Lung (tissue), 12 donors: ENCODE data around the gene PRKACB. TPM values are rescaled to one million over a fixed set of nuclear protein-coding genes. Genes with fewer than 3 reads are reported as not detected.
A peak's percentile ranks its signal among the peaks of the same experiment; 100 is the strongest.

ENCODE experiments used
- ATAC-seq: fragments of 200-7000 bp; cut with Tn5 transposase; one replicate; pipeline ENCODE4 v1.9.1; 2020; ENCODE audit warnings: moderate number of reproducible peaks; ENCODE audit not compliant: insufficient read depth, low FRiP score
- DNase-seq, 3 donors: peaks; one replicate each; pipeline ENCODE4 v3.0.0-alpha.2; 2013 to 2017
- H3K27ac ChIP-seq, 2 donors: one replicate each; pipeline ENCODE4 v1.5.1; 2013; ENCODE audit warnings: mild to moderate bottlenecking in 2 of 2, moderate library complexity in 2 of 2, control low read depth in 1 of 2, inconsistent platforms in 1 of 2, low read depth in 1 of 2, low read length in 1 of 2
- H3K27me3 ChIP-seq, 3 donors: one replicate each; pipeline ENCODE4 v1.5.1; 2013; ENCODE audit warnings: low read length in 2 of 3; ENCODE audit not compliant: control insufficient read depth in 3 of 3, insufficient read depth in 3 of 3
- H3K36me3 ChIP-seq, 4 donors: one replicate each; pipeline ENCODE4 v1.5.1; 2013; ENCODE audit warnings: low read length in 4 of 4, mild to moderate bottlenecking in 1 of 4, moderate library complexity in 1 of 4; ENCODE audit not compliant: control insufficient read depth in 4 of 4, insufficient read depth in 4 of 4
- H3K4me1 ChIP-seq, 5 donors: one replicate each; pipeline ENCODE4 v1.5.1; 2013; ENCODE audit warnings: low read length in 5 of 5, mild to moderate bottlenecking in 2 of 5, moderate library complexity in 1 of 5; ENCODE audit not compliant: control insufficient read depth in 5 of 5, insufficient read depth in 5 of 5
- H3K4me3 ChIP-seq: one replicate; pipeline ENCODE4 v1.5.1; 2013; ENCODE audit warnings: mild to moderate bottlenecking, control low read depth, moderate library complexity
- H3K9ac ChIP-seq, 2 donors: one replicate each; pipeline ENCODE4 v1.5.1; 2013; ENCODE audit warnings: low read length in 2 of 2, control low read depth in 1 of 2; ENCODE audit not compliant: insufficient read depth in 1 of 2
- H3K9me3 ChIP-seq, 4 donors: one replicate each; pipeline ENCODE4 v1.5.1; 2013; ENCODE audit warnings: low read length in 3 of 4, mild to moderate bottlenecking in 1 of 4, moderate library complexity in 1 of 4; ENCODE audit not compliant: control insufficient read depth in 4 of 4, insufficient read depth in 3 of 4
- CTCF ChIP-seq: IDR thresholded peaks from 2 replicates; pipeline ENCODE4 v1.5.1; 2012; ENCODE audit warnings: mild to moderate bottlenecking; ENCODE audit errors: control extremely low read depth, extremely low read depth
- WGBS, 2 donors: extraction: QIAGEN DNeasy Blood & Tissue Kit; methylation state at CpG; one replicate each; pipeline ENCODE4 v1.1.7; 2013; 5-methylcytosine and 5-hydroxymethylcytosine counted together
- polyA plus RNA-seq, 2 donors: library from polyadenylated mRNA; stranded (reverse); fragments of 200-250 nt; gene quantifications; one replicate each; pipeline ENCODE4 v1.2.1, GENCODE V29; 2013
- total RNA-seq, 2 donors: library from RNA; depleted of rRNA in 1 of 2; stranded (reverse); fragments of >200 nt in 1 of 2; gene quantifications; one replicate each; pipeline ENCODE4 v1.2.1, GENCODE V29; 2014 to 2021
- donor health status: control.
- donor health status: control.
- donor health status: Bipolar disorder and iron deficiency.
- donor health status: healthy.
- donor health status: DM: yes; HTN: yes; CAD: no.

Gene PRKACB
- total and polyA plus RNA-seq, 4 donors = 4.2 to 43.1 (median 11.4) TPM

- ATAC-seq (no peak), DNase-seq (no peak)
- H3K9ac ChIP-seq = no peak overlapping the region
- 57 to 73% methylated on average over 3 of the region's 3 CpGs for WGBS, 2 donors
- H3K4me3 ChIP-seq = no peak overlapping the region
- H3K27me3 ChIP-seq = no peaks in the 10 kb centered on the region
- H3K36me3 ChIP-seq = peaks cover 0 to 7% (median 4%) of the 10 kb centered on the region in 4 donors
- H3K27ac ChIP-seq = no peak overlapping the region
- no peaks in the 10 kb centered on the region for H3K4me1 ChIP-seq
- no peak for TF ChIP-seq CTCF
- H3K9me3 ChIP-seq = no peaks in the 10 kb centered on the region
These were observed 98.6 kb downstream of the PRKACB start for GRCh38 chr1:84242641-84243040.

GRCh38 chr1:84245563-84245962 is 101.5 kb downstream of the PRKACB start:
- Histone ChIP-seq H3K4me3 (no peak overlapping the region), H3K9ac (no peak overlapping the region), H3K9me3 (no peaks in the 10 kb centered on the region), H3K27me3 (no peaks in the 10 kb centered on the region), H3K4me1 (no peaks in the 10 kb centered on the region), H3K27ac (no peak overlapping the region), H3K36me3 (no peaks in the 10 kb centered on the region)
- DNase-seq (peak in 1 of 3 donors; percentile 12), ATAC-seq (no peak)
- 24 to 40% methylated on average over 3 of the region's 3 CpGs for WGBS, 2 donors
- TF ChIP-seq CTCF = no peak

- peaks cover 0 to 3% (median 0%) of the 10 kb centered on the region in 4 donors for H3K9me3 ChIP-seq
- DNase-seq (no peak), ATAC-seq (no peak)
- H3K27me3 ChIP-seq = no peaks in the 10 kb centered on the region
- WGBS, 2 donors = 26 to 60% methylated on average over 4 of the region's 4 CpGs
- H3K4me1 ChIP-seq = no peaks in the 10 kb centered on the region
- H3K4me3 ChIP-seq = no peak overlapping the region
- no peak overlapping the region for H3K9ac ChIP-seq
- no peak for TF ChIP-seq CTCF
- H3K36me3 ChIP-seq = no peaks in the 10 kb centered on the region
- no peak overlapping the region for H3K27ac ChIP-seq
These were observed 102.1 kb downstream of the PRKACB start for GRCh38 chr1:84246213-84246612.

GRCh38 chr1:84247425-84248220 is 103.6 kb downstream of the PRKACB start:
- no peak for TF ChIP-seq CTCF
- 89 to 94% methylated on average over 11 of the region's 11 CpGs for WGBS, 2 donors
- H3K9me3 ChIP-seq = peaks cover 0 to 3% (median 0%) of the 10 kb centered on the region in 4 donors

More at GRCh38 chr1:84247425-84248220, 103.6 kb downstream of the PRKACB start:
- DNase-seq = no peak
- no peaks in the 10 kb centered on the region for H3K36me3 ChIP-seq
- no peaks in the 10 kb centered on the region for H3K27me3 ChIP-seq
- no peak overlapping the region for H3K4me3 ChIP-seq
- H3K27ac ChIP-seq = no peak overlapping the region
- no peaks in the 10 kb centered on the region for H3K4me1 ChIP-seq
- ATAC-seq = no peak
- H3K9ac ChIP-seq = no peak overlapping the region
